Esophagus squamous epithelium (tissue), 5 donors: ENCODE data around the gene KCNE4. TPM values are rescaled to one million over a fixed set of nuclear protein-coding genes. Genes with fewer than 3 reads are reported as not detected.

Experiments
- DNase-seq: peaks from one replicate; lab custom pipeline; 2025; lab: John Stamatoyannopoulos, UW
- H3K27ac ChIP-seq, 4 donors: fragments of 200-600 bp; sonication (generic); one replicate each; pipeline ENCODE4 v1.5.1; 2016 to 2019; ENCODE audit warnings: mild to moderate bottlenecking in 1 of 4
- H3K27me3 ChIP-seq, 4 donors: fragments of 200-600 bp; sonication (generic); 1 replicate in 3 of 4; 2 replicates in 1 of 4; pipeline versions ENCODE4 v1.5.1 to v1.6.0; 2017 to 2021; ENCODE audit warnings: antibody characterized with exemption in 1 of 4
- H3K36me3 ChIP-seq, 3 donors: fragments of 200-600 bp; sonication (generic); one replicate each; pipeline ENCODE4 v1.5.1; 2016 to 2019
- H3K4me1 ChIP-seq, 3 donors: fragments of 200-600 bp; sonication (generic); one replicate each; pipeline ENCODE4 v1.5.1; 2017 to 2019
- H3K4me3 ChIP-seq, 4 donors: fragments of 200-600 bp; sonication (generic); 1 replicate in 3 of 4; 2 replicates in 1 of 4; pipeline ENCODE4 v1.5.1; 2016 to 2019; ENCODE audit warnings: mild to moderate bottlenecking in 2 of 4, moderate library complexity in 1 of 4
- H3K9me3 ChIP-seq, 3 donors: fragments of 200-600 bp; sonication (generic); one replicate each; pipeline ENCODE4 v1.5.1; 2016 to 2019
- CTCF ChIP-seq, 6 experiments: fragments of 450-650 bp in 4 of 6; fragments of 200-600 bp in 2 of 6; sonication (generic) in 2 of 6; IDR thresholded peaks; one replicate each; pipeline ENCODE4 v1.5.1; 2016 to 2019; ENCODE audit warnings: antibody characterized with exemption in 6 of 6, mild to moderate bottlenecking in 4 of 6, moderate library complexity in 4 of 6
- POLR2A ChIP-seq, 4 donors: fragments of 450-650 bp; IDR thresholded peaks; one replicate each; pipeline ENCODE4 v1.6.1; 2017; ENCODE audit warnings: antibody characterized with exemption in 4 of 4, mild to moderate bottlenecking in 4 of 4, moderate library complexity in 3 of 4
- WGBS, 2 donors: methylation state at CpG; one replicate each; pipeline ENCODE4 v1.1.5; 2018; 5-methylcytosine and 5-hydroxymethylcytosine counted together
- intact Hi-C: fragments of 100-400 bp; cut with DNase I; formaldehyde crosslinking; loops from one replicate; pipeline ENCODE4 v1.15.0; 2022
- total RNA-seq, 4 donors: library from RNA; depleted of rRNA; stranded (reverse); fragments of >200 nt; gene quantifications; one replicate each; pipeline ENCODE4 v1.1.0, GENCODE V29; 2016
- donor health status: DM: yes; HTN: yes; CAD: no.

KCNE4 gene
- total RNA-seq, 4 donors from 2014 or later = 0.26 to 0.76 (median 0.35) TPM

DNA sequence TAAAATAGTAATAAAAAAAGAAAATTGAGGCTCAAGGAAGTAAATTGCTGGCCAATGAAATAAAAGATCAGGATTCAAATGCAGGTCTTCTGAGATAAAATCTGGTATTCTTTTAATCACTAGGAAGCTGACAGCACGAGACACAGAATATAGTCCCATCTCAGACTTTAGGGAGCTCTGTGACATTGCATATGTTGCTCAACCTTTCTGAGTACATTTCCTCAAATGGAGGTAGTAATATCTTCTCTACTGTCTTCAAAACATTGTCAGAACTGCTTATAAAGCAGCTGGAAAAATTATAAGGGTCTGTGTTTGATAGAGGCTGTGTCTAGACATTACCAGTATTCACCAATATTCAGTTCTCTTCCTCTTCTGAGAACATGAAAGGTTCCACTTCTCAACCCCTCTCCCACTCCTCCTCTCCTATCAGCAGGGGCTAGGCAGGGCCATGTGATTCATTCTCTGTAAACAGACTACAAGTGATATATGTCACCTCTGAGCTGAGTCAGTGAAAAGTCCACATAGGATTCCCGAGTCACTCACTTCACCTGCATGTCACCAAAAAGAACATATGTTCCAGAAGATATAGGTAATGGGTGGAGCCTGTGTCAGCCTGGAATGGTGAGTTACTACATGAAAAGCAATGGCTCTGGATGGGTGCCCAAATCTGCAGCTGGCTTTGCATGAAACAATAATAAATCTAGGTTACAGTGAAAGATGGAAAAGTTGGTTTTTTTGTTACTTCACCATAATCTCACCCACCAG lies 7.1 kb downstream of the KCNE4 start:
- WGBS, 2 donors = 33 to 40% methylated on average over 2 of the region's 2 CpGs
- intact Hi-C loops = no loop called here

GRCh38 chr2:223060201-223060825 lies 8.3 kb downstream of the KCNE4 start:
- Histone ChIP-seq H3K36me3 (no peaks in the 10 kb centered on the region), H3K9me3 (no peaks in the 10 kb centered on the region), H3K4me1 (peaks cover 0 to 22% (median 5%) of the 10 kb centered on the region in 3 donors), H3K27me3 (no peaks in the 10 kb centered on the region), H3K27ac (no peak overlapping the region), H3K4me3 (no peak overlapping the region)
- TF ChIP-seq CTCF (IDR thresholded peaks at IDR 0.05) = no peak
- TF ChIP-seq POLR2A (IDR thresholded peaks at IDR 0.05) = no peak
- 66 to 67% methylated on average over 4 of the region's 4 CpGs for WGBS, 2 donors
- DNase-seq = no peak
- intact Hi-C loops = no loop called here

More for the DNA sequence above, 7.1 kb downstream of the KCNE4 start:
- Histone ChIP-seq H3K4me3 (no peak overlapping the region), H3K27ac (no peak overlapping the region), H3K9me3 (no peaks in the 10 kb centered on the region), H3K36me3 (no peaks in the 10 kb centered on the region), H3K27me3 (no peaks in the 10 kb centered on the region), H3K4me1 (peaks cover 0 to 26% (median 5%) of the 10 kb centered on the region in 3 donors)
- TF ChIP-seq POLR2A (IDR thresholded peaks at IDR 0.05) = no peak
- TF ChIP-seq CTCF (IDR thresholded peaks at IDR 0.05) = no peak
- no peak for DNase-seq

DNA sequence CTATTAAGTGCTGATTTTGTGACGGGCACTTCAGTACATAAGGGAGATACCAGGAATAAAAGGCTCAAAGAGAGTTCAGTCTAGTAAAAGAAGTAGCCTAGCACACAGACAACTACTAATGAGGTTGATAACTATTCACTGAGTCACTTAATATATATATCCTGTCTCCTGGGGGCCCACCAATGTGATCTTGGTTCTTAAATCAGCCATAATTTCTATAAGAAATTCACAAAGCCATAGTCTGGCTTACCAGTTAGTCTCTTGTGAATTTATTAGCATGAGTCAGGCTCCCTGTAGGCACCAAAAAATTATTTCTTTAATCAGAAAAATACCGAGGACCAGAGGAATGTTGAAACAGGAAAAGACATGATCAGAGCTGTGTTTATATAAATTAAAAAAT lies 10.4 kb downstream of the KCNE4 start:
- intact Hi-C loops = no loop called here
- H3K4me3 ChIP-seq = no peak overlapping the region
- DNase-seq = no peak
- no peaks in the 10 kb centered on the region for H3K9me3 ChIP-seq
- 42 to 47% methylated on average over 2 of the region's 2 CpGs for WGBS, 2 donors
- no peaks in the 10 kb centered on the region for H3K27me3 ChIP-seq
- no peaks in the 10 kb centered on the region for H3K36me3 ChIP-seq
- TF ChIP-seq POLR2A (IDR thresholded peaks at IDR 0.05) (no peak), CTCF (IDR thresholded peaks at IDR 0.05) (no peak)
- peaks cover 0 to 5% (median 0%) of the 10 kb centered on the region in 3 donors for H3K4me1 ChIP-seq
- H3K27ac ChIP-seq = no peak overlapping the region

GRCh38 chr2:223065107-223065506 lies 13.1 kb downstream of the KCNE4 start:
- TF ChIP-seq POLR2A (IDR thresholded peaks at IDR 0.05) = no peak
- no peak for TF ChIP-seq CTCF (IDR thresholded peaks at IDR 0.05)
- Histone ChIP-seq H3K36me3 (no peaks in the 10 kb centered on the region), H3K4me1 (no peaks in the 10 kb centered on the region), H3K9me3 (no peaks in the 10 kb centered on the region), H3K27me3 (no peaks in the 10 kb centered on the region), H3K27ac (no peak overlapping the region), H3K4me3 (no peak overlapping the region)
- no peak for DNase-seq
- intact Hi-C loops = no loop called here
- 76 to 88% methylated on average over 5 of the region's 5 CpGs for WGBS, 2 donors

- Histone ChIP-seq H3K4me3 (no peak overlapping the region), H3K27me3 (no peaks in the 10 kb centered on the region), H3K36me3 (no peaks in the 10 kb centered on the region), H3K4me1 (no peaks in the 10 kb centered on the region), H3K9me3 (no peaks in the 10 kb centered on the region), H3K27ac (no peak overlapping the region)
- 88 to 93% methylated on average over 5 of the region's 5 CpGs for WGBS, 2 donors
- no peak for TF ChIP-seq POLR2A (IDR thresholded peaks at IDR 0.05)
- intact Hi-C loops = no loop called here
- DNase-seq = no peak
These were observed 14.7 kb downstream of the KCNE4 start for GRCh38 chr2:223066721-223067120.
